ENCODE data around the gene STAC3. TPM values are rescaled to one million over a fixed set of nuclear protein-coding genes. Genes with fewer than 3 reads are reported as not detected.
A peak's percentile ranks its signal among the peaks of the same experiment; 100 is the strongest.

Gene STAC3
- total RNA-seq, 1 experiment from 2014 or later = 3.3 TPM

DNA sequence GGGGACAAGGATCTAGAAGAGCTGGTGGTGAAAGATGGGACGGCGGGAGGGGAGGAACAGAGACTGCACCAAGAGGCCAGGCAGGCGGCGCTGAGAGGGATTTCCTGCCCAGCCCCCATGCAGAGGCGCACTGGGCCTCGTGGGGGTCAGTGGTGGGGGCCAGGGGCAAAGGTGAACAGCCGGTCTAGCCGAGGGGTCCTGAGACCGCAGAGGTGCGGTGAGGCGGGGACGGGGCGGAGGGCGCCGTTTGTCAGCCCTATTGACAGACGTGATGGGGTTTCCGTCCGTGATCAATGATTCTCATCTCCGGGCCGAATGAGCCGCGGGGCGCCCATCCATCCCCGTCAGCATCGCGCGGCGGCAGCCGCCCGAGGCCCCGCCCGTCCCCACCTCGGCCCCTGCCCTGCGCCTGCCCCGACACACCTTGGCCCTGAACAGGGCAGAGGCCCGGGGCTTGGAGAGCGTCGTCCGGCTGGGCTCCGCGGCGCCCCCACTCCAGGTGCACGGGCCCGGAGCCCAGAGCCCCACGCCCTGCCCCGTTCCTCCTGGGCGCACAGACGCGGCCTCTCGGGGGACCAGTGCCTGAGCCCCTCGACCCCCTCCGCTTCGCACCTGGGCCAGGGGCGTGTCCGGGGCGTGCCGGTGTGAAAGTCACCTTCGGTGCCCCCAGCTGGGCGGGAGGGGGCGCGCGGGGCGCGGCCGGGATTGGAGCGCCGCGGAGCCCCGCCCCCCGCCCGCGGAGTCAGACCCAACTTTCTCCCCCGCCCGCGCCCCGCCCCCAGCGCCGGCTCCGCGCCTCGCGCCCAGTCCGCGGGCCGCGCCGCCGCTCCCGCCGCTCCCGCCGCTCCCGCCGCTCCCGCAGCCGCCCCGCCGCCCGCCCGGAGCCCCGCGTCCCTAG, 34.7 kb downstream of the STAC3 start, which contains the start of gene NXPH4 (continued):
- TF ChIP-seq ZNF671 (CRISPR knock-in tag; IDR thresholded peaks at IDR 0.05) (no peak), ELF4 (CRISPR knock-in tag; IDR thresholded peaks at IDR 0.05; ENCODE audit: low read depth) (no peak), MXD4 (CRISPR knock-in tag; IDR thresholded peaks at IDR 0.05; ENCODE audit: borderline replicate concordance) (no peak), SMAD4 (CRISPR knock-in tag; IDR thresholded peaks at IDR 0.05) (no peak), SMAD3 (CRISPR knock-in tag; IDR thresholded peaks at IDR 0.05; ENCODE audit: borderline replicate concordance) (no peak), ERG (CRISPR knock-in tag; IDR thresholded peaks at IDR 0.05) (no peak), GABPB1 (CRISPR knock-in tag; IDR thresholded peaks at IDR 0.05) (no peak), ZNF121 (CRISPR knock-in tag; IDR thresholded peaks at IDR 0.05) (no peak), ZNF219 (CRISPR knock-in tag; IDR thresholded peaks at IDR 0.05; ENCODE audit: borderline replicate concordance) (no peak), MLX (CRISPR knock-in tag; IDR thresholded peaks at IDR 0.05) (no peak), PRRX2 (CRISPR knock-in tag; IDR thresholded peaks at IDR 0.05) (no peak), NR1H2 (CRISPR knock-in tag; IDR thresholded peaks at IDR 0.05) (no peak), ZNF138 (CRISPR knock-in tag; conservative IDR thresholded peaks at IDR 0.05) (no peak), SOX15 (CRISPR knock-in tag; IDR thresholded peaks at IDR 0.05) (no peak), IRF2 (CRISPR knock-in tag; IDR thresholded peaks at IDR 0.05; ENCODE audit: borderline replicate concordance, low read depth) (no peak), NFYB (CRISPR knock-in tag; conservative IDR thresholded peaks at IDR 0.05; ENCODE audit: low read depth) (0 out of 2 replicates have a peak, but pooled peaks have one; percentile 16), ZNF423 (CRISPR knock-in tag; IDR thresholded peaks at IDR 0.05) (no peak), ZNF263 (CRISPR knock-in tag; IDR thresholded peaks at IDR 0.05; ENCODE audit: low read depth) (no peak), ETV6 (CRISPR knock-in tag; IDR thresholded peaks at IDR 0.05) (peak; percentile 41; the same call in 1 of the 2 replicates), JUN (CRISPR knock-in tag; IDR thresholded peaks at IDR 0.05) (no peak), GTF2I (CRISPR knock-in tag; conservative IDR thresholded peaks at IDR 0.05) (no peak)
- TF ChIP-seq, protein P1, sequence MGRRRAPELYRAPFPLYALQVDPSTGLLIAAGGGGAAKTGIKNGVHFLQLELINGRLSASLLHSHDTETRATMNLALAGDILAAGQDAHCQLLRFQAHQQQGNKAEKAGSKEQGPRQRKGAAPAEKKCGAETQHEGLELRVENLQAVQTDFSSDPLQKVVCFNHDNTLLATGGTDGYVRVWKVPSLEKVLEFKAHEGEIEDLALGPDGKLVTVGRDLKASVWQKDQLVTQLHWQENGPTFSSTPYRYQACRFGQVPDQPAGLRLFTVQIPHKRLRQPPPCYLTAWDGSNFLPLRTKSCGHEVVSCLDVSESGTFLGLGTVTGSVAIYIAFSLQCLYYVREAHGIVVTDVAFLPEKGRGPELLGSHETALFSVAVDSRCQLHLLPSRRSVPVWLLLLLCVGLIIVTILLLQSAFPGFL (CRISPR knock-in tag; IDR thresholded peaks at IDR 0.05; ENCODE audit: borderline replicate concordance) = no peak
- TF ChIP-seq, protein P2, sequence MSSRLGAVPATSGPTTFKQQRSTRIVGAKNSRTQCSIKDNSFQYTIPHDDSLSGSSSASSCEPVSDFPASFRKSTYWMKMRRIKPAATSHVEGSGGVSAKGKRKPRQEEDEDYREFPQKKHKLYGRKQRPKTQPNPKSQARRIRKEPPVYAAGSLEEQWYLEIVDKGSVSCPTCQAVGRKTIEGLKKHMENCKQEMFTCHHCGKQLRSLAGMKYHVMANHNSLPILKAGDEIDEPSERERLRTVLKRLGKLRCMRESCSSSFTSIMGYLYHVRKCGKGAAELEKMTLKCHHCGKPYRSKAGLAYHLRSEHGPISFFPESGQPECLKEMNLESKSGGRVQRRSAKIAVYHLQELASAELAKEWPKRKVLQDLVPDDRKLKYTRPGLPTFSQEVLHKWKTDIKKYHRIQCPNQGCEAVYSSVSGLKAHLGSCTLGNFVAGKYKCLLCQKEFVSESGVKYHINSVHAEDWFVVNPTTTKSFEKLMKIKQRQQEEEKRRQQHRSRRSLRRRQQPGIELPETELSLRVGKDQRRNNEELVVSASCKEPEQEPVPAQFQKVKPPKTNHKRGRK (CRISPR knock-in tag; IDR thresholded peaks at IDR 0.05; ENCODE audit: borderline replicate concordance) = no peak
- TF ChIP-seq, protein P3, sequence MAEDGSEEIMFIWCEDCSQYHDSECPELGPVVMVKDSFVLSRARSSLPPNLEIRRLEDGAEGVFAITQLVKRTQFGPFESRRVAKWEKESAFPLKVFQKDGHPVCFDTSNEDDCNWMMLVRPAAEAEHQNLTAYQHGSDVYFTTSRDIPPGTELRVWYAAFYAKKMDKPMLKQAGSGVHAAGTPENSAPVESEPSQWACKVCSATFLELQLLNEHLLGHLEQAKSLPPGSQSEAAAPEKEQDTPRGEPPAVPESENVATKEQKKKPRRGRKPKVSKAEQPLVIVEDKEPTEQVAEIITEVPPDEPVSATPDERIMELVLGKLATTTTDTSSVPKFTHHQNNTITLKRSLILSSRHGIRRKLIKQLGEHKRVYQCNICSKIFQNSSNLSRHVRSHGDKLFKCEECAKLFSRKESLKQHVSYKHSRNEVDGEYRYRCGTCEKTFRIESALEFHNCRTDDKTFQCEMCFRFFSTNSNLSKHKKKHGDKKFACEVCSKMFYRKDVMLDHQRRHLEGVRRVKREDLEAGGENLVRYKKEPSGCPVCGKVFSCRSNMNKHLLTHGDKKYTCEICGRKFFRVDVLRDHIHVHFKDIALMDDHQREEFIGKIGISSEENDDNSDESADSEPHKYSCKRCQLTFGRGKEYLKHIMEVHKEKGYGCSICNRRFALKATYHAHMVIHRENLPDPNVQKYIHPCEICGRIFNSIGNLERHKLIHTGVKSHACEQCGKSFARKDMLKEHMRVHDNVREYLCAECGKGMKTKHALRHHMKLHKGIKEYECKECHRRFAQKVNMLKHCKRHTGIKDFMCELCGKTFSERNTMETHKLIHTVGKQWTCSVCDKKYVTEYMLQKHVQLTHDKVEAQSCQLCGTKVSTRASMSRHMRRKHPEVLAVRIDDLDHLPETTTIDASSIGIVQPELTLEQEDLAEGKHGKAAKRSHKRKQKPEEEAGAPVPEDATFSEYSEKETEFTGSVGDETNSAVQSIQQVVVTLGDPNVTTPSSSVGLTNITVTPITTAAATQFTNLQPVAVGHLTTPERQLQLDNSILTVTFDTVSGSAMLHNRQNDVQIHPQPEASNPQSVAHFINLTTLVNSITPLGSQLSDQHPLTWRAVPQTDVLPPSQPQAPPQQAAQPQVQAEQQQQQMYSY (CRISPR knock-in tag; IDR thresholded peaks at IDR 0.05) = no peak
- TF ChIP-seq, protein P4, sequence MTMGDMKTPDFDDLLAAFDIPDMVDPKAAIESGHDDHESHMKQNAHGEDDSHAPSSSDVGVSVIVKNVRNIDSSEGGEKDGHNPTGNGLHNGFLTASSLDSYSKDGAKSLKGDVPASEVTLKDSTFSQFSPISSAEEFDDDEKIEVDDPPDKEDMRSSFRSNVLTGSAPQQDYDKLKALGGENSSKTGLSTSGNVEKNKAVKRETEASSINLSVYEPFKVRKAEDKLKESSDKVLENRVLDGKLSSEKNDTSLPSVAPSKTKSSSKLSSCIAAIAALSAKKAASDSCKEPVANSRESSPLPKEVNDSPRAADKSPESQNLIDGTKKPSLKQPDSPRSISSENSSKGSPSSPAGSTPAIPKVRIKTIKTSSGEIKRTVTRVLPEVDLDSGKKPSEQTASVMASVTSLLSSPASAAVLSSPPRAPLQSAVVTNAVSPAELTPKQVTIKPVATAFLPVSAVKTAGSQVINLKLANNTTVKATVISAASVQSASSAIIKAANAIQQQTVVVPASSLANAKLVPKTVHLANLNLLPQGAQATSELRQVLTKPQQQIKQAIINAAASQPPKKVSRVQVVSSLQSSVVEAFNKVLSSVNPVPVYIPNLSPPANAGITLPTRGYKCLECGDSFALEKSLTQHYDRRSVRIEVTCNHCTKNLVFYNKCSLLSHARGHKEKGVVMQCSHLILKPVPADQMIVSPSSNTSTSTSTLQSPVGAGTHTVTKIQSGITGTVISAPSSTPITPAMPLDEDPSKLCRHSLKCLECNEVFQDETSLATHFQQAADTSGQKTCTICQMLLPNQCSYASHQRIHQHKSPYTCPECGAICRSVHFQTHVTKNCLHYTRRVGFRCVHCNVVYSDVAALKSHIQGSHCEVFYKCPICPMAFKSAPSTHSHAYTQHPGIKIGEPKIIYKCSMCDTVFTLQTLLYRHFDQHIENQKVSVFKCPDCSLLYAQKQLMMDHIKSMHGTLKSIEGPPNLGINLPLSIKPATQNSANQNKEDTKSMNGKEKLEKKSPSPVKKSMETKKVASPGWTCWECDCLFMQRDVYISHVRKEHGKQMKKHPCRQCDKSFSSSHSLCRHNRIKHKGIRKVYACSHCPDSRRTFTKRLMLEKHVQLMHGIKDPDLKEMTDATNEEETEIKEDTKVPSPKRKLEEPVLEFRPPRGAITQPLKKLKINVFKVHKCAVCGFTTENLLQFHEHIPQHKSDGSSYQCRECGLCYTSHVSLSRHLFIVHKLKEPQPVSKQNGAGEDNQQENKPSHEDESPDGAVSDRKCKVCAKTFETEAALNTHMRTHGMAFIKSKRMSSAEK (CRISPR knock-in tag; IDR thresholded peaks at IDR 0.05; ENCODE audit: borderline replicate concordance) = no peak
- TF ChIP-seq, protein P5, sequence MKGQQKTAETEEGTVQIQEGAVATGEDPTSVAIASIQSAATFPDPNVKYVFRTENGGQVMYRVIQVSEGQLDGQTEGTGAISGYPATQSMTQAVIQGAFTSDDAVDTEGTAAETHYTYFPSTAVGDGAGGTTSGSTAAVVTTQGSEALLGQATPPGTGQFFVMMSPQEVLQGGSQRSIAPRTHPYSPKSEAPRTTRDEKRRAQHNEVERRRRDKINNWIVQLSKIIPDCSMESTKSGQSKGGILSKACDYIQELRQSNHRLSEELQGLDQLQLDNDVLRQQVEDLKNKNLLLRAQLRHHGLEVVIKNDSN (CRISPR knock-in tag; IDR thresholded peaks at IDR 0.05) = 0 out of 2 replicates have a peak, but pooled peaks have one; percentile 29
